Endothelial cell of umbilical vein (primary cell): Measurements from ENCODE around the gene CBFA2T3. TPM values are rescaled to one million over a fixed set of nuclear protein-coding genes. Genes with fewer than 3 reads are reported as not detected.

Experiments
- BruUV-seq: library from RNA; stranded (reverse); fragments of 400-500 nt; replicated peaks from 2 replicates; lab custom pipeline; 2021; lab: Mats Ljungman, UMichigan
- CTCF ChIA-PET: fragments of 300-600, 350-600 bp; sonication (Branson Sonifier 250); formaldehyde crosslinking; loops from one replicate; lab custom pipeline; 2021; ENCODE audit warnings: antibody characterized with exemption, inconsistent platforms; lab: Charles Lee
- POLR2A ChIA-PET: fragments of 300-600, 350-600 bp; sonication (Branson Sonifier 250); formaldehyde crosslinking; loops from one replicate; lab custom pipeline; 2021; ENCODE audit warnings: antibody characterized with exemption, inconsistent platforms; lab: Charles Lee
- DNase-seq: peaks from one replicate; pipeline ENCODE4 v3.0.0-alpha.2; 2011; ENCODE audit warnings: low read depth, low spot score
- FAIRE-seq: peaks from 2 replicates; lab custom pipeline; 2011; peaks lifted over from hg19 to GRCh38; lab: Jason Lieb, UNC
- H2AFZ ChIP-seq: 2 replicates; pipeline ENCODE4 v1.6.0; 2012; ENCODE audit warnings: low read depth, low read length, control low read depth, inconsistent platforms
- H3K27ac ChIP-seq: 2 replicates; pipeline ENCODE4 v1.5.1; 2011; ENCODE audit warnings: low read depth, mild to moderate bottlenecking, control low read depth, low read length, moderate library complexity; ENCODE audit not compliant: insufficient read depth
- H3K27me3 ChIP-seq, 2 experiments: 2 replicates each; pipeline versions ENCODE4 v1.6.0 to v1.6.1; 2011; ENCODE audit warnings: low read length in 2 of 2, mixed read lengths in 1 of 2; ENCODE audit not compliant: control insufficient read depth in 2 of 2, insufficient read depth in 2 of 2
- H3K36me3 ChIP-seq, 2 experiments: 2 replicates in 1 of 2; 3 replicates in 1 of 2; pipeline ENCODE4 v1.5.1; 2011; ENCODE audit warnings: low read length in 2 of 2, mild to moderate bottlenecking in 1 of 2, moderate library complexity in 1 of 2; ENCODE audit not compliant: control insufficient read depth in 2 of 2, insufficient read depth in 2 of 2; ENCODE audit errors: extremely low read depth in 1 of 2
- H3K4me1 ChIP-seq: 3 replicates; pipeline ENCODE4 v1.5.1; 2011; ENCODE audit warnings: mild to moderate bottlenecking, low read length; ENCODE audit not compliant: control insufficient read depth, insufficient read depth; ENCODE audit errors: extremely low read depth
- H3K4me2 ChIP-seq: 2 replicates; pipeline ENCODE4 v1.6.1; 2011; ENCODE audit warnings: low read length, control low read depth, mixed read lengths; ENCODE audit not compliant: insufficient read depth
- H3K4me3 ChIP-seq, 3 experiments: fragments of 200-600 bp in 1 of 3; sonication (generic), shearing (Covaris generic) in 1 of 3; replicated peaks in 1 of 3; 2 replicates each; pipeline ENCODE4 v1.5.1; 2011 to 2016; ENCODE audit warnings: control low read depth in 3 of 3, low read length in 3 of 3, mild to moderate bottlenecking in 2 of 3, inconsistent platforms in 1 of 3, low read depth in 1 of 3, moderate library complexity in 1 of 3; ENCODE audit not compliant: insufficient read depth in 1 of 3
- H3K79me2 ChIP-seq: 2 replicates; pipeline ENCODE4 v1.6.0; 2012; ENCODE audit warnings: low read length, inconsistent platforms; ENCODE audit not compliant: control insufficient read depth, insufficient read depth
- H3K9ac ChIP-seq: replicated peaks from 2 replicates; pipeline ENCODE3; 2011; ENCODE audit warnings: low read length, control low read depth; ENCODE audit not compliant: insufficient read depth; ENCODE audit errors: extremely low read depth
- H3K9me1 ChIP-seq: replicated peaks from 3 replicates; pipeline ENCODE4 v1.6.0; 2011; ENCODE audit warnings: mild to moderate bottlenecking, low read length; ENCODE audit not compliant: control insufficient read depth, insufficient read depth; ENCODE audit errors: extremely low read depth
- H3K9me3 ChIP-seq: replicated peaks from 2 replicates; pipeline ENCODE4 v1.5.1; 2012; ENCODE audit warnings: low read length, inconsistent platforms; ENCODE audit not compliant: control insufficient read depth, insufficient read depth
- H4K20me1 ChIP-seq: replicated peaks from 2 replicates; pipeline ENCODE3; 2011; ENCODE audit warnings: mild to moderate bottlenecking, low read length; ENCODE audit not compliant: control insufficient read depth, insufficient read depth; ENCODE audit errors: extremely low read depth
- EZH2 ChIP-seq: IDR thresholded peaks from 2 replicates; pipeline ENCODE4 v1.6.1; 2012; ENCODE audit warnings: borderline replicate concordance, low read depth, mild to moderate bottlenecking, moderate library complexity, low read length, inconsistent platforms; ENCODE audit not compliant: severe bottlenecking
- FOS ChIP-seq: IDR thresholded peaks from 2 replicates; pipeline ENCODE4 v1.6.1; 2011; ENCODE audit warnings: mild to moderate bottlenecking, low read length, moderate library complexity, borderline replicate concordance; ENCODE audit not compliant: insufficient read depth
- GATA2 ChIP-seq: IDR thresholded peaks from 2 replicates; pipeline ENCODE4 v1.7.0; 2011; ENCODE audit warnings: low read depth, mild to moderate bottlenecking, moderate library complexity, mixed read lengths, low read length; ENCODE audit not compliant: insufficient read length, insufficient read depth
- JUN ChIP-seq: IDR thresholded peaks from 2 replicates; pipeline ENCODE4 v1.6.1; 2011; ENCODE audit warnings: borderline replicate concordance, low read depth; ENCODE audit not compliant: insufficient read length, insufficient read depth
- MYC ChIP-seq: IDR thresholded peaks from one replicate; pipeline ENCODE4 v1.6.1; 2011; ENCODE audit warnings: mild to moderate bottlenecking, low read depth, low read length
- POLR2A ChIP-seq: IDR thresholded peaks from 2 replicates; pipeline ENCODE4 v1.6.1; 2012; ENCODE audit warnings: low read depth, mild to moderate bottlenecking, control low read depth, low read length
- POLR2AphosphoS5 ChIP-seq: IDR thresholded peaks from 2 replicates; pipeline ENCODE4 v1.6.1; 2012; ENCODE audit warnings: low read depth, mild to moderate bottlenecking, control low read depth, low read length, moderate library complexity; ENCODE audit not compliant: insufficient read depth
- dilution Hi-C: fragments of 300-500 bp; cut with MboI; formaldehyde crosslinking; loops from one replicate; pipeline ENCODE4 v1.15.0; 2019; ENCODE audit warnings: low sequenced_read_pairs; ENCODE audit not compliant: extremely low pct_ligation_motif_present
- intact Hi-C: fragments of 100-400 bp; cut with micrococcal nuclease; formaldehyde crosslinking; loops from one replicate; pipeline ENCODE4 v1.10.0; 2022
- polyA plus RNA-seq, 4 experiments: library from polyadenylated mRNA; depleted of rRNA in 3 of 4; stranded (reverse) in 3 of 4; unstranded in 1 of 4; fragments of >200 nt; gene quantifications; 2 replicates each; pipeline versions ENCODE4 v1.2.1 to v1.2.3, GENCODE V29; 2011 to 2012; ENCODE audit warnings: missing spikeins in 1 of 4
- total RNA-seq: library from RNA; stranded (reverse); gene quantifications from 2 replicates; pipeline ENCODE4 v1.2.3, GENCODE V29; 2021
- TF ChIP-seq, protein P1 (sequence below), 2 donors: IDR thresholded peaks; 1 replicate in 1 of 2; 2 replicates in 1 of 2; pipeline ENCODE4 v1.5.1; 2011; ENCODE audit warnings: low read length in 2 of 2, mild to moderate bottlenecking in 2 of 2, moderate library complexity in 2 of 2, control low read depth in 1 of 2, inconsistent platforms in 1 of 2, low read depth in 1 of 2; ENCODE audit not compliant: insufficient read depth in 1 of 2; ENCODE audit errors: extremely low read depth in 1 of 2
- TF ChIP-seq, protein P2 (sequence below): IDR thresholded peaks from 2 replicates; pipeline ENCODE4 v1.6.1; 2011; ENCODE audit not compliant: insufficient read depth, insufficient read length

The CBFA2T3 gene
- total and polyA plus RNA-seq, 2 donors (not counting 3 experiments of a cell fraction or from before 2014, with no cell fraction given): not detected

DNA sequence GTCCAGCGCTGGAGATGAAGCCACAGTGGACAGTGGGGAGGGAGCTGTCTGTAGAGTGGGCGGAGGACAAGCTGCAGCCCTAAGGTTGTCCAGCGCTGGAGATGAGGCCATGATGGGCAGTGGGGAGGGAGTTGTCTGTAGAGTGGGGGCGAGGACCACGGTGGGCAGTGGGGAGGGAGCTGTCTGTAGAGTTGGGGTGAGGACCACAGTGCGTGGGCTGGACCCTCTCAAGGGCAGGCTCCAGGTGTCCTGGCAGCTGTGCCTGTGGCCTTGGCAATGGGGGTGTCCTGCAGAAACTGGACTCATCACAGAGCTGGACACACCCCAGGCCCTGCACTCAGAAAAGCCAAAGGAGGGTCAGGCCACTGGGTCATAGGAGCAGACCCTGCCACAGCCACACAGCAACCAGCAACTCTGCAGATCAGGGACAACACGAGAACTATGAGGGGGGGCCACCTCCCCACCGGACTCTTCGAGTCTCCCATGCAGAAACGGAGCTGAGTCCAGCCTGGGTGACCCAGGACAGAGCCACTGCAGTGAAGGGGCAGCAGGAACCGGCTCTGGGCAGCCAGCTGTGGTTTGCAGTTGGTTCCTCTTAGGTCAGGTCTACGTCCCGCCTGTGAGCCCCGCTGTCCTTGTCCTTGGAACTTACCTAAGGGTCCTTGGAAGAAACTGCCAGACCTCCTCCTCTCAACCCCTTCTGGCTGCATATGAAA, 33.4 kb upstream of the CBFA2T3 start:
- no peaks in the 10 kb centered on the region for H3K9me1 ChIP-seq
- CTCF ChIA-PET: no interaction called here
- H3K27me3 ChIP-seq: no peaks in the 10 kb centered on the region
- no peak overlapping the region for H3K4me2 ChIP-seq
- H3K9me3 ChIP-seq: no peaks in the 10 kb centered on the region
- FAIRE-seq (no peak), DNase-seq (no peak)
- H3K4me1 ChIP-seq: no peaks in the 10 kb centered on the region
- H3K4me3 ChIP-seq: no peak overlapping the region
- intact Hi-C loops: no loop called here
- dilution Hi-C loops: no loop called here
- no peak overlapping the region for H3K27ac ChIP-seq
- TF ChIP-seq, protein P1, sequence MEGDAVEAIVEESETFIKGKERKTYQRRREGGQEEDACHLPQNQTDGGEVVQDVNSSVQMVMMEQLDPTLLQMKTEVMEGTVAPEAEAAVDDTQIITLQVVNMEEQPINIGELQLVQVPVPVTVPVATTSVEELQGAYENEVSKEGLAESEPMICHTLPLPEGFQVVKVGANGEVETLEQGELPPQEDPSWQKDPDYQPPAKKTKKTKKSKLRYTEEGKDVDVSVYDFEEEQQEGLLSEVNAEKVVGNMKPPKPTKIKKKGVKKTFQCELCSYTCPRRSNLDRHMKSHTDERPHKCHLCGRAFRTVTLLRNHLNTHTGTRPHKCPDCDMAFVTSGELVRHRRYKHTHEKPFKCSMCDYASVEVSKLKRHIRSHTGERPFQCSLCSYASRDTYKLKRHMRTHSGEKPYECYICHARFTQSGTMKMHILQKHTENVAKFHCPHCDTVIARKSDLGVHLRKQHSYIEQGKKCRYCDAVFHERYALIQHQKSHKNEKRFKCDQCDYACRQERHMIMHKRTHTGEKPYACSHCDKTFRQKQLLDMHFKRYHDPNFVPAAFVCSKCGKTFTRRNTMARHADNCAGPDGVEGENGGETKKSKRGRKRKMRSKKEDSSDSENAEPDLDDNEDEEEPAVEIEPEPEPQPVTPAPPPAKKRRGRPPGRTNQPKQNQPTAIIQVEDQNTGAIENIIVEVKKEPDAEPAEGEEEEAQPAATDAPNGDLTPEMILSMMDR (IDR thresholded peaks at IDR 0.05; ENCODE audit: extremely low read depth in 1 of 2, insufficient read depth in 1 of 2, low read depth in 1 of 2, low read length in 2 of 2): no peak
- TF ChIP-seq FOS (no peak), GATA2 (no peak), MYC (no peak), JUN (no peak), POLR2AphosphoS5 (no peak), EZH2 (no peak), POLR2A (no peak)
- TF ChIP-seq, protein P2, sequence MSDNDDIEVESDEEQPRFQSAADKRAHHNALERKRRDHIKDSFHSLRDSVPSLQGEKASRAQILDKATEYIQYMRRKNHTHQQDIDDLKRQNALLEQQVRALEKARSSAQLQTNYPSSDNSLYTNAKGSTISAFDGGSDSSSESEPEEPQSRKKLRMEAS: no peak
- no peak overlapping the region for H2AFZ ChIP-seq
- POLR2A ChIA-PET: no interaction called here
- no peaks in the 10 kb centered on the region for H3K36me3 ChIP-seq
- H3K79me2 ChIP-seq: no peaks in the 10 kb centered on the region
- no peaks in the 10 kb centered on the region for H4K20me1 ChIP-seq
- no TSS peak for BruUV-seq
- H3K9ac ChIP-seq: no peak overlapping the region
